B cell (primary cell): Measurements from ENCODE around the gene IER3. TPM values are rescaled to one million over a fixed set of nuclear protein-coding genes. Genes with fewer than 3 reads are reported as not detected.

Source experiments
- ATAC-seq: fragments of 200-7000 bp; cut with Tn5 transposase; one replicate; pipeline ENCODE4 v1.10.0; 2021; ENCODE audit warnings: low read depth, mild to moderate bottlenecking, moderate number of reproducible peaks, moderate library complexity
- CTCF ChIA-PET: fragments of 350-600 bp; sonication (Branson Sonifier 250); formaldehyde crosslinking; loops from one replicate; lab custom pipeline; 2021; ENCODE audit warnings: antibody characterized with exemption, inconsistent platforms; lab: Charles Lee
- POLR2A ChIA-PET: fragments of 350-600 bp; sonication (Branson Sonifier 250); formaldehyde crosslinking; loops from one replicate; lab custom pipeline; 2021; ENCODE audit warnings: antibody characterized with exemption; lab: Charles Lee
- DNase-seq: peaks from one replicate; pipeline ENCODE4 v3.0.0; 2013
- H2AFZ ChIP-seq: 2 replicates; pipeline ENCODE4 v1.6.1; 2012; ENCODE audit warnings: mild to moderate bottlenecking, low read depth, low read length; ENCODE audit not compliant: insufficient read depth, poor library complexity, severe bottlenecking
- H3K27ac ChIP-seq, 2 donors: 1 replicate in 1 of 2; 2 replicates in 1 of 2; pipeline ENCODE4 v1.5.1; 2012 to 2013; ENCODE audit warnings: low read length in 2 of 2, mild to moderate bottlenecking in 2 of 2, moderate library complexity in 1 of 2
- H3K27me3 ChIP-seq, 4 experiments: fragments of 200-600 bp in 1 of 4; sonication (generic) in 1 of 4; replicated peaks in 1 of 4; 1 replicate in 2 of 4; 2 replicates in 2 of 4; pipeline versions ENCODE4 v1.6.1 to v1.7.0; 2013 to 2016; ENCODE audit warnings: low read length in 3 of 4, mild to moderate bottlenecking in 2 of 4, mixed read lengths in 1 of 4, moderate library complexity in 1 of 4; ENCODE audit not compliant: insufficient read depth in 4 of 4, control insufficient read depth in 3 of 4; ENCODE audit errors: control extremely low read depth in 1 of 4
- H3K36me3 ChIP-seq, 2 experiments: replicated peaks in 1 of 2; 1 replicate in 1 of 2; 2 replicates in 1 of 2; pipeline versions ENCODE4 v1.6.1 to v1.7.1; 2013; ENCODE audit warnings: low read length in 1 of 2; ENCODE audit not compliant: insufficient read depth in 2 of 2, control insufficient read depth in 1 of 2; ENCODE audit errors: control extremely low read depth in 1 of 2, extremely low read depth in 1 of 2
- H3K4me1 ChIP-seq, 2 donors: fragments of 200-600 bp in 1 of 2; sonication (generic) in 1 of 2; 1 replicate in 1 of 2; 2 replicates in 1 of 2; pipeline versions ENCODE4 v1.5.1 to v1.6.1; 2013 to 2017; ENCODE audit warnings: low read length in 2 of 2; ENCODE audit not compliant: control insufficient read depth in 2 of 2, insufficient read depth in 2 of 2
- H3K4me2 ChIP-seq: replicated peaks from 2 replicates; pipeline ENCODE3; 2012; ENCODE audit warnings: mild to moderate bottlenecking, low read depth, low read length; ENCODE audit not compliant: poor library complexity, severe bottlenecking
- H3K4me3 ChIP-seq, 5 experiments: fragments of 200-600 bp in 1 of 5; sonication (generic) in 1 of 5; 1 replicate in 3 of 5; 2 replicates in 2 of 5; pipeline versions ENCODE4 v1.5.1 to v1.7.0; 2011 to 2016; ENCODE audit warnings: low read length in 4 of 5, mild to moderate bottlenecking in 4 of 5, low read depth in 2 of 5, control low read depth in 1 of 5, moderate library complexity in 1 of 5; ENCODE audit not compliant: insufficient read depth in 1 of 5; ENCODE audit errors: control extremely low read depth in 1 of 5, extremely low read depth in 1 of 5
- H3K79me2 ChIP-seq: fragments of 200-600 bp; sonication (generic); one replicate; pipeline ENCODE4 v1.6.0; 2016; ENCODE audit warnings: low read length; ENCODE audit not compliant: control insufficient read depth, insufficient read depth
- H3K9ac ChIP-seq: fragments of 200-600 bp; sonication (generic); 2 replicates; pipeline ENCODE4 v1.6.1; 2017; ENCODE audit warnings: mild to moderate bottlenecking, low read length, moderate library complexity
- H3K9me3 ChIP-seq, 3 donors: one replicate each; pipeline versions ENCODE4 v1.6.1 to v1.7.1; 2013; ENCODE audit warnings: low read length in 2 of 3; ENCODE audit not compliant: control insufficient read depth in 2 of 3, insufficient read depth in 1 of 3; ENCODE audit errors: control extremely low read depth in 1 of 3
- H4K20me1 ChIP-seq: 2 replicates; pipeline ENCODE4 v1.6.0; 2012; ENCODE audit warnings: mild to moderate bottlenecking, low read length; ENCODE audit not compliant: insufficient read depth, control insufficient read depth, poor library complexity, severe bottlenecking
- H3K27ac Mint-ChIP-seq: one replicate; pipeline ENCODE4 v1.8.0; 2021; ENCODE audit warnings: mixed read lengths
- H3K27me3 Mint-ChIP-seq: one replicate; pipeline ENCODE4 v1.8.0; 2021; ENCODE audit warnings: mixed read lengths
- H3K4me1 Mint-ChIP-seq: one replicate; pipeline ENCODE4 v1.8.0; 2021; ENCODE audit warnings: mixed read lengths
- H3K4me3 Mint-ChIP-seq: one replicate; pipeline ENCODE4 v1.8.0; 2021; ENCODE audit warnings: mixed read lengths
- H3K9me3 Mint-ChIP-seq: one replicate; pipeline ENCODE4 v1.8.0; 2022; ENCODE audit warnings: mixed read lengths; ENCODE audit not compliant: insufficient read depth
- CTCF ChIP-seq: fragments of 200-600 bp; IDR thresholded peaks from one replicate; pipeline ENCODE4 v1.8.0; 2022; ENCODE audit warnings: antibody characterized with exemption, mild to moderate bottlenecking
- EZH2 ChIP-seq: IDR thresholded peaks from 2 replicates; pipeline ENCODE4 v1.6.1; 2012; ENCODE audit warnings: borderline replicate concordance, low read depth, mild to moderate bottlenecking, moderate library complexity, low read length; ENCODE audit not compliant: insufficient read depth, poor library complexity, severe bottlenecking
- WGBS: methylation state at CpG from one replicate; pipeline ENCODE4 v1.1.5; 2013; ENCODE audit warnings: missing lambda C conversion rate; ENCODE audit not compliant: insufficient coverage; 5-methylcytosine and 5-hydroxymethylcytosine counted together
- intact Hi-C: fragments of 100-400 bp; cut with micrococcal nuclease; formaldehyde crosslinking; loops from one replicate; pipeline ENCODE4 v1.10.0; 2022
- polyA plus RNA-seq: library from polyadenylated mRNA; depleted of rRNA; stranded (reverse); fragments of >200 nt; gene quantifications from 2 replicates; pipeline ENCODE4 v1.2.3, GENCODE V29; 2012
- total RNA-seq, 2 donors: library from RNA; stranded (reverse); fragments of 120-200 nt in 1 of 2; gene quantifications; 1 replicate in 1 of 2; 2 replicates in 1 of 2; pipeline versions ENCODE4 v1.2.3 to v1.2.4, GENCODE V29; 2013 to 2022

Gene IER3
- total and polyA plus RNA-seq, 2 donors (not counting 1 experiment from before 2014, with no cell fraction given): 3.7 to 4.2 TPM

- Histone ChIP-seq H3K9me3 (no peaks in the 10 kb centered on the region), H3K9ac (peak overlapping the region; percentile 78), H3K27me3 (no peaks in the 10 kb centered on the region), H3K27ac (peak overlapping the region; percentile 82 to 84), H3K79me2 (peaks cover 73% of the 10 kb centered on the region), H3K4me2 (peak overlapping the region; percentile 83), H3K4me3 (peak overlapping the region; percentile 74 to 99 (median 92)), H4K20me1 (peaks cover 39% of the 10 kb centered on the region), H3K4me1 (peaks cover 31 to 49% of the 10 kb centered on the region in 2 donors), H3K36me3 (peaks cover 2 to 33% of the 10 kb centered on the region in 2 experiments), H2AFZ (peak overlapping the region; percentile 39)
- no peaks in the 10 kb centered on the region for H3K9me3 Mint-ChIP-seq
- CTCF ChIA-PET: interaction anchor here (0.6 to 22.5 kb wide), 12 partner anchors 8 to 356 kb away, joined by 3 to 963 read pairs (median 14); partner anchors contain the start of genes ATAT1, DHX16 and NRM
- H3K27me3 Mint-ChIP-seq: no peaks in the 10 kb centered on the region
- POLR2A ChIA-PET: interaction anchor here (0.6 to 9.8 kb wide), 5 partner anchors 15 to 105 kb away, joined by 6 to 216 read pairs (median 17); partner anchors contain the start of genes MRPS18B and PPP1R10
- peak overlapping the region; percentile 90 for H3K4me3 Mint-ChIP-seq
- H3K27ac Mint-ChIP-seq: peak overlapping the region; percentile 90
- intact Hi-C loops: loop anchor here (1.0 kb wide), 2 partner anchors 149 to 164 kb away; partner anchors contain the start of genes ABCF1 and GNL1
- WGBS: under 1% methylated on average over 29 of the region's 29 CpGs
- peaks cover 63% of the 10 kb centered on the region for H3K4me1 Mint-ChIP-seq
- TF ChIP-seq EZH2: no peak
- TF ChIP-seq CTCF: no peak
- ATAC-seq (peak; percentile 4), DNase-seq (peak; percentile 81)
Measured at GRCh38 chr6:30720738-30721197, 23.6 kb downstream of the IER3 start.
